Activated B cell treated with CpG ODN at 0.5 μM for 24 hours (primary cell): ENCODE results near the gene FAM229B. TPM values are rescaled to one million over a fixed set of nuclear protein-coding genes. Genes with fewer than 3 reads are reported as not detected.

Experiments
- ATAC-seq: fragments of 200-7000 bp; cut with Tn5 transposase; one replicate; pipeline ENCODE4 v1.10.0; 2021; ENCODE audit warnings: low read depth, mild to moderate bottlenecking, moderate library complexity
- CTCF ChIA-PET: fragments of 350-600 bp; sonication (Branson Sonifier 250); formaldehyde crosslinking; loops from one replicate; lab custom pipeline; 2021; ENCODE audit warnings: antibody characterized with exemption; lab: Charles Lee
- POLR2A ChIA-PET: fragments of 350-600 bp; sonication (Branson Sonifier 250); formaldehyde crosslinking; loops from one replicate; lab custom pipeline; 2021; ENCODE audit warnings: antibody characterized with exemption; lab: Charles Lee
- DNase-seq: peaks from one replicate; pipeline ENCODE4 v3.0.0; 2022
- H3K27ac Mint-ChIP-seq: one replicate; pipeline ENCODE4 v1.8.0; 2020; ENCODE audit warnings: mixed read lengths
- H3K27me3 Mint-ChIP-seq: one replicate; pipeline ENCODE4 v1.8.0; 2021; ENCODE audit warnings: mixed read lengths
- H3K36me3 Mint-ChIP-seq: one replicate; pipeline ENCODE4 v1.8.0; 2021; ENCODE audit warnings: low read depth, mixed read lengths
- H3K4me1 Mint-ChIP-seq: one replicate; pipeline ENCODE4 v1.8.0; 2021; ENCODE audit warnings: mixed read lengths
- H3K4me3 Mint-ChIP-seq: one replicate; pipeline ENCODE4 v1.8.0; 2020; ENCODE audit warnings: mild to moderate bottlenecking, mixed read lengths
- H3K9me3 Mint-ChIP-seq: one replicate; pipeline ENCODE4 v1.8.0; 2020; ENCODE audit warnings: mixed read lengths
- intact Hi-C: fragments of 100-400 bp; cut with micrococcal nuclease; formaldehyde crosslinking; loops from one replicate; pipeline ENCODE4 v1.15.1; 2024
- total RNA-seq: library from RNA; stranded (reverse); gene quantifications from 2 replicates; pipeline ENCODE4 v1.2.3, GENCODE V29; 2022
- TF ChIP-seq, protein P1 (sequence below): fragments of 200-600 bp; IDR thresholded peaks from one replicate; pipeline ENCODE4 v1.8.0; 2022; ENCODE audit warnings: antibody characterized with exemption, mild to moderate bottlenecking

FAM229B gene
- total RNA-seq, 1 donor from 2014 or later, result 2.0 TPM

DNA sequence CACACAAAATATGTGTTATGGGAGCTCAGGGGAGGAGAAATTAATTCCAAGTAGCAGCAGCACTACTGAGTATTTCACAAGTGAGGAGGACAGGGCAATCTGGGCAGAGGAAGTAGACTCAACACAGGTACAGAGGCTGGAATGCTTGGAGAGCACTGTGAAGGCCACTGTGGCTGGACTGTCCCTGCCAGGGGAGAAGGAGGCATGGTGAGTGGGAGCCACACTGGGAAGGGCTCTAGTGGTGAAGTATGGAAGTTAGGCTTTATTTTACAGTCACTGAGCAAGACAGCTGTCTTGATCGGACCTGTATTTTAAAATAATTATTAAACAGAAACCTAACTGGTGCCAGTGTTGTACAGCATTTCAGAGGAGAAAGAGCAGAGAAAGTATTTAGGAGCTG is 28.8 kb downstream of the FAM229B start:
- Mint-ChIP-seq H3K9me3 (no peaks in the 10 kb centered on the region), H3K27me3 (peaks cover 12% of the 10 kb centered on the region), H3K27ac (no peak overlapping the region), H3K36me3 (no peaks in the 10 kb centered on the region), H3K4me3 (no peak overlapping the region), H3K4me1 (no peaks in the 10 kb centered on the region)
- DNase-seq (no peak), ATAC-seq (no peak)
- POLR2A ChIA-PET, result no interaction called here
- TF ChIP-seq, protein P1, sequence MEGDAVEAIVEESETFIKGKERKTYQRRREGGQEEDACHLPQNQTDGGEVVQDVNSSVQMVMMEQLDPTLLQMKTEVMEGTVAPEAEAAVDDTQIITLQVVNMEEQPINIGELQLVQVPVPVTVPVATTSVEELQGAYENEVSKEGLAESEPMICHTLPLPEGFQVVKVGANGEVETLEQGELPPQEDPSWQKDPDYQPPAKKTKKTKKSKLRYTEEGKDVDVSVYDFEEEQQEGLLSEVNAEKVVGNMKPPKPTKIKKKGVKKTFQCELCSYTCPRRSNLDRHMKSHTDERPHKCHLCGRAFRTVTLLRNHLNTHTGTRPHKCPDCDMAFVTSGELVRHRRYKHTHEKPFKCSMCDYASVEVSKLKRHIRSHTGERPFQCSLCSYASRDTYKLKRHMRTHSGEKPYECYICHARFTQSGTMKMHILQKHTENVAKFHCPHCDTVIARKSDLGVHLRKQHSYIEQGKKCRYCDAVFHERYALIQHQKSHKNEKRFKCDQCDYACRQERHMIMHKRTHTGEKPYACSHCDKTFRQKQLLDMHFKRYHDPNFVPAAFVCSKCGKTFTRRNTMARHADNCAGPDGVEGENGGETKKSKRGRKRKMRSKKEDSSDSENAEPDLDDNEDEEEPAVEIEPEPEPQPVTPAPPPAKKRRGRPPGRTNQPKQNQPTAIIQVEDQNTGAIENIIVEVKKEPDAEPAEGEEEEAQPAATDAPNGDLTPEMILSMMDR, result no peak
- CTCF ChIA-PET, result no interaction called here
- intact Hi-C loops, result no loop called here

DNA sequence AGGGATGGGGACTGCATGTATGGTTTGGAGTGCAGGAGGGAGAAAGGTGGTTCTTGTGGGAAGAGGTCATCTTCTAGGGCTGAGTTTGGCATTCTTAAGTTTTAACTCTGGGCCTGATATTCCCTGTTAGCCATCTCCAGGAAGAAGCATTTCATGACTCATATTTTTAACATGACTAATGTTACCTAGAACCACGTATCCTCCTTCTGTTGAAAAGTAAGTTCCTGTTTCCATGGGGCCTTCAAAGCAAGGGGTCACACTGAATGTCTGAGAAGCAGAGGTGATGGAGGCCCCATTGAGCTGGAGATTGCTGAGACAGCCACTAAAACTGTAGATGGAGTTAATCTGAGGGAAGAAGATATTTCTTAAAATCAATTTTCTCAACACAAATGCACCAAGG is 30.2 kb downstream of the FAM229B start:
- no peaks in the 10 kb centered on the region for H3K9me3 Mint-ChIP-seq
- H3K4me1 Mint-ChIP-seq, result no peaks in the 10 kb centered on the region
- intact Hi-C loops, result no loop called here
- H3K27me3 Mint-ChIP-seq, result peaks cover 12% of the 10 kb centered on the region
- no peaks in the 10 kb centered on the region for H3K36me3 Mint-ChIP-seq
- ATAC-seq (no peak), DNase-seq (no peak)
- no peak overlapping the region for H3K4me3 Mint-ChIP-seq
- TF ChIP-seq, protein P1, result no peak
- ChIA-PET CTCF (no interaction called here), POLR2A (no interaction called here)
- no peak overlapping the region for H3K27ac Mint-ChIP-seq

DNA sequence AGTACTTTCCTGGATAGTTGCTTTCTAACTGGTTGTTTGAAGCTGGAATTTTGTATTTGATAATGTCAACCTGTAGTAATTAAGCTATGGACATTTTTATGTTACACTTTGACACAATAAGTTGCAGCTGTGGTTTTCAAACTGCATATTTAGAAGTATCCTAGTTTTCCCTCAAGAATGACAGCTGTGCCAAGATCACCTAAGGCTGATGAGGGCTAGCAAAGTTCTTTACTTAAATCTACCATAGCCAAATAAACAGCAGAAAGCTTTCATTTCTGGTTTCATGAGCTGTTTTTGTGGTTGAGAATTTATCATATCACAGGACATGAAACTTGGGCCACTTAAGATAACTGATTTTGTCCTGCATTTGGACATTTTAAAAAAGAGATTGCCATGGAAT is 30.6 kb downstream of the FAM229B start:
- Mint-ChIP-seq H3K9me3 (no peaks in the 10 kb centered on the region), H3K36me3 (no peaks in the 10 kb centered on the region), H3K4me1 (no peaks in the 10 kb centered on the region), H3K27me3 (peaks cover 12% of the 10 kb centered on the region), H3K27ac (no peak overlapping the region), H3K4me3 (no peak overlapping the region)
- ChIA-PET CTCF (no interaction called here), POLR2A (no interaction called here)
- ATAC-seq (no peak), DNase-seq (no peak)
- TF ChIP-seq, protein P1, result no peak
- intact Hi-C loops, result no loop called here

DNA sequence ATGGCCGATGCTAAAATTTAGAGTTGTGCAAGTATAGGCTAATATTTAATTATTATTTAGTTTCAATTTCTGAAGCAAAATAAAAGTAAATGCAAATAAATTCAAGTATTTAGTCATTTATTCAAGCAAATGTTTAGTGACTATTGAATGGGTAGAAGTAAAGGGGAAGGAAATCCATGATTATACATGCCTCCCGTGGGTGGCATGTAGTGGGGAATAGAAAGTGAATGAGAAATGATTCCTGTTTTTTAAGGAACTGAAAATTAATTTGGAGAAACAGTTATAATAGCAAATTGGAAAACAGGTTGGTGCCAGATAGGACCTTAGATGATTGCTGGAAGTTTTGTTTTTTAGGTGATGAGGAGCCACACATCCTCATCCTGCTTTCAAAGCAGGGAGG is 35.4 kb downstream of the FAM229B start:
- DNase-seq (no peak), ATAC-seq (no peak)
- ChIA-PET POLR2A (no interaction called here), CTCF (no interaction called here)
- Mint-ChIP-seq H3K27me3 (peaks cover under 1% of the 10 kb centered on the region), H3K4me1 (no peaks in the 10 kb centered on the region), H3K4me3 (no peak overlapping the region), H3K36me3 (no peaks in the 10 kb centered on the region), H3K9me3 (no peaks in the 10 kb centered on the region), H3K27ac (no peak overlapping the region)
- TF ChIP-seq, protein P1, result no peak
- intact Hi-C loops, result no loop called here

DNA sequence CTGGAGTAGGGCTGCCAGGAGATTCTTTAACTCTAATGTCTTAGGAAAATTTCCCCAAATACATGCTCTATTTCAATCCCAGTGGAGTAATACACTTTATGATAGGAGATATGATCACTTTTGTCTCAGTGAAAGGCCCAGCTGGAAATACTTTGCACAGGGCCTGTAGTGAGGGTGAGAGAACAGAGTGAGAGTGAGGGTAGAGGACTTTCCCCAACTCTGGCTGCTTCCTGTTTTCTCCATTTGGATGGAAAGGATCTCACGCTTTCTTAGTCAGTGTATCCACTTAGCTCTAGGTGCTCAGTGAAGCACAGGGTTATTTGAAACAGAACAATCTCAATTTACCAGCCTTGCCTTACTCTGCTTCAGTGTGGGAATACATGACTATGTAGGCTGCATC is 36.6 kb downstream of the FAM229B start:
- Mint-ChIP-seq H3K4me3 (no peak overlapping the region), H3K4me1 (no peaks in the 10 kb centered on the region), H3K9me3 (no peaks in the 10 kb centered on the region), H3K27me3 (peaks cover 1% of the 10 kb centered on the region), H3K36me3 (no peaks in the 10 kb centered on the region), H3K27ac (no peak overlapping the region)
- ChIA-PET POLR2A (no interaction called here), CTCF (no interaction called here)
- intact Hi-C loops, result no loop called here
- ATAC-seq, result no peak
- no peak for DNase-seq
- TF ChIP-seq, protein P1, result no peak
